OCI-LY7 (cell line): Measurements from ENCODE around the gene HGS. TPM values are rescaled to one million over a fixed set of nuclear protein-coding genes. Genes with fewer than 3 reads are reported as not detected.

Experiments
- BruUV-seq: library from RNA; stranded (reverse); fragments of 400-500 nt; replicated peaks from 2 replicates; lab custom pipeline; 2021; lab: Mats Ljungman, UMichigan
- CTCF ChIA-PET: fragments of 300-600 bp; sonication (Branson Sonifier 250); formaldehyde crosslinking; loops from one replicate; lab custom pipeline; 2022; ENCODE audit warnings: antibody characterized with exemption; ENCODE audit not compliant: unreplicated experiment; lab: Charles Lee
- POLR2A ChIA-PET: fragments of 300-600 bp; sonication (Branson Sonifier 250); formaldehyde crosslinking; loops from one replicate; lab custom pipeline; 2022; ENCODE audit warnings: antibody characterized with exemption; lab: Charles Lee
- DNase-seq: peaks from one replicate; pipeline ENCODE4 v3.0.0-alpha.2; 2015; ENCODE audit warnings: low spot score
- H2AFZ ChIP-seq: fragments of 200-600 bp; sonication (generic), shearing (Covaris generic); 2 replicates; pipeline ENCODE4 v1.6.1; 2014; ENCODE audit warnings: mild to moderate bottlenecking, antibody characterized with exemption, low read length, moderate library complexity
- H3K27ac ChIP-seq: fragments of 200-600 bp; sonication (generic); 2 replicates; pipeline ENCODE4 v1.5.1; 2014; ENCODE audit warnings: mixed run types, low read depth, mild to moderate bottlenecking, moderate library complexity, low read length, inconsistent platforms; ENCODE audit not compliant: poor library complexity, severe bottlenecking
- H3K36me3 ChIP-seq: fragments of 200-600 bp; sonication (generic); 2 replicates; pipeline ENCODE4 v1.6.1; 2014; ENCODE audit warnings: mild to moderate bottlenecking, antibody characterized with exemption, low read length, moderate library complexity, mixed read lengths; ENCODE audit not compliant: insufficient read depth
- H3K4me1 ChIP-seq: fragments of 200-600 bp; sonication (generic); 2 replicates; pipeline ENCODE4 v1.5.1; 2014; ENCODE audit warnings: mild to moderate bottlenecking, low read length; ENCODE audit not compliant: insufficient read depth, poor library complexity, severe bottlenecking
- H3K4me2 ChIP-seq: fragments of 200-600 bp; sonication (generic); 2 replicates; pipeline ENCODE4 v1.6.1; 2014; ENCODE audit warnings: mild to moderate bottlenecking, low read length
- H3K4me3 ChIP-seq: fragments of 200-600 bp; sonication (generic); 2 replicates; pipeline ENCODE4 v1.5.1; 2014; ENCODE audit warnings: mild to moderate bottlenecking, low read depth, low read length; ENCODE audit not compliant: poor library complexity, severe bottlenecking
- H3K79me2 ChIP-seq: fragments of 200-600 bp; sonication (generic); 2 replicates; pipeline ENCODE4 v1.6.1; 2016; ENCODE audit warnings: low read depth, mild to moderate bottlenecking, low read length, moderate library complexity, mixed read lengths; ENCODE audit not compliant: insufficient read depth
- H3K9me2 ChIP-seq: fragments of 200-600 bp; sonication (generic); 2 replicates; pipeline ENCODE4 v1.6.1; 2016; ENCODE audit warnings: mild to moderate bottlenecking, low read length, mixed read lengths; ENCODE audit not compliant: insufficient read depth
- H3K9me3 ChIP-seq: fragments of 200-600 bp; sonication (generic); 2 replicates; pipeline ENCODE4 v1.6.1; 2014; ENCODE audit warnings: mild to moderate bottlenecking, mixed run types, low read length, mixed read lengths
- H4K20me1 ChIP-seq: fragments of 200-600 bp; sonication (generic); 2 replicates; pipeline ENCODE4 v1.6.1; 2014; ENCODE audit warnings: mild to moderate bottlenecking, antibody characterized with exemption, low read length, moderate library complexity, mixed read lengths; ENCODE audit not compliant: insufficient read depth
- EZH2phosphoT487 ChIP-seq: fragments of 200-600 bp; sonication (generic); IDR thresholded peaks from 2 replicates; pipeline ENCODE4 v1.6.1; 2018; ENCODE audit warnings: low read depth, borderline replicate concordance, mild to moderate bottlenecking, mixed run types, antibody characterized with exemption, low read length, moderate library complexity, mixed read lengths
- intact Hi-C: fragments of 100-400 bp; cut with micrococcal nuclease; formaldehyde crosslinking; loops from one replicate; pipeline ENCODE4 v1.10.0; 2022; ENCODE audit not compliant: unreplicated experiment
- total RNA-seq, 2 experiments: library from RNA; depleted of rRNA in 1 of 2; stranded (reverse); fragments of >200 nt in 1 of 2; shearing (Covaris generic) in 1 of 2; gene quantifications; 2 replicates each; pipeline ENCODE4 v1.2.3, GENCODE V29; 2014 to 2022
- TF ChIP-seq, protein P1 (sequence below): fragments of 200-600 bp; sonication (generic); conservative IDR thresholded peaks from 2 replicates; pipeline ENCODE4 v1.5.1; 2014; ENCODE audit warnings: mild to moderate bottlenecking, antibody characterized with exemption, low read length, moderate library complexity, mixed read lengths

HGS gene
- total RNA-seq, 2 experiments from 2014 or later = 162 to 175 TPM

DNA sequence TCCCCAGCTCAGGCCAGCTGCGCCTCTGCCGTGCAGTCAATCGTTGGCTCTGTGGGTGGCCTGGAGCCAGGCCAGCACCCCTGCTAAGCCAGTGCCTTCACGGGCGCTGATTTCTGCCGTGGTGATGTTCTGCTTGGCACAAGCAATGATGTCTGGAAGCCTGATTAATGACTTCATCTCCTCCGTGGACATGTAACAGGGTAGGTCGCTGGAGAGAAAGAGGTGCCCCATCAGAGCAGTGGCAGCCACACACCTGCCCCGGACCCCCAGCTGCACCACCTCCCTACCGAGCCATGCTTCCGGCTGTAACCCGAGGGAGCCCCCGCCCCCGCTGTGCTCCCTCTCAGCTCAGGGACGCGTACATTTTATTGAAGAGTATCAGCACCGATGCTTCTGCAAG lies 2.1 kb upstream of the HGS start:
- peaks cover 43% of the 10 kb centered on the region for H3K79me2 ChIP-seq
- intact Hi-C loops = loop anchor here (5.0 kb wide), 2 partner anchors 164 to 416 kb away; partner anchors contain the start of gene FASN

DNA sequence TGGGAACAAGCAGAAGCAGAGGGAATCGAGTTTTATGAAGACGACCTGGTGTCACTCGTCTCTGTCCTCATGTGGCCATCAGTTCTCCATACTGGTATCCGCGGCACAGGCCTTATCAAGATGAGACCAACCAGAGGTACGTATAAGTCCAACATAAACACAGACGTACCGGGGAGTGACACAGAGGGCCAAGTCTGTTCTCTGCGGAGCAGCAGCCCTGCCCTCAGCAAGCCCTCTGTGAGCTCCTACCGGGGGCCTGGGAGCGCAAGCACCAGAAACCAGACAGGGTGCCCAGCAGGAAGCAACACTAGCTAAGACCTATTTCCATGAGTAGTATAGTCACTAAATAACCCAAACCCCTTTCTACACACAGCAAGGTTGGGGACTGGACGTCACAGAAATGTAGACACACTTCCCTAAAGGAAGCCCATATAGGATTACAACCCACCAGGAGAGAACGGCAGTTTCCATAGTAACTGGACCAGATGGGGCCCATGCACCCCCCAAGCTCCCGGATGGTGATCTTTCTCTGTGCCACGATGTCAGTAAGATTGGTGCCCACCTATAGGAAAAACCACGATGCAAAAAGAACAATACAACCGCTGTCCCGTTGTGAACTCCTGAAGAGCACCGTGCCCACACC lies 1.1 kb upstream of the HGS start:
- Histone ChIP-seq H3K4me2 (peak overlapping the region; percentile 93), H2AFZ (peak overlapping the region; percentile 24; the same call in 1 of the 2 replicates), H3K27ac (peak overlapping the region; percentile 29), H3K36me3 (peaks cover 33% of the 10 kb centered on the region), H3K9me2 (no peaks in the 10 kb centered on the region), H3K4me3 (peak overlapping the region; percentile 78), H4K20me1 (peaks cover 5% of the 10 kb centered on the region; the same call in 1 of the 2 replicates), H3K79me2 (peaks cover 43% of the 10 kb centered on the region), H3K9me3 (no peaks in the 10 kb centered on the region), H3K4me1 (peaks cover 23% of the 10 kb centered on the region)
- ChIA-PET CTCF (interaction anchor here (0.6 kb wide), 1 partner anchor 7 kb away, joined by 3 read pairs; no protein-coding TSS in a partner anchor), POLR2A (interaction anchor here (0.6 to 1.7 kb wide), 5 partner anchors 14 to 30 kb away, joined by 3 to 12 read pairs (median 6); partner anchors contain the start of genes CCDC137, MRPL12 and OXLD1)
- TF ChIP-seq, protein P1, sequence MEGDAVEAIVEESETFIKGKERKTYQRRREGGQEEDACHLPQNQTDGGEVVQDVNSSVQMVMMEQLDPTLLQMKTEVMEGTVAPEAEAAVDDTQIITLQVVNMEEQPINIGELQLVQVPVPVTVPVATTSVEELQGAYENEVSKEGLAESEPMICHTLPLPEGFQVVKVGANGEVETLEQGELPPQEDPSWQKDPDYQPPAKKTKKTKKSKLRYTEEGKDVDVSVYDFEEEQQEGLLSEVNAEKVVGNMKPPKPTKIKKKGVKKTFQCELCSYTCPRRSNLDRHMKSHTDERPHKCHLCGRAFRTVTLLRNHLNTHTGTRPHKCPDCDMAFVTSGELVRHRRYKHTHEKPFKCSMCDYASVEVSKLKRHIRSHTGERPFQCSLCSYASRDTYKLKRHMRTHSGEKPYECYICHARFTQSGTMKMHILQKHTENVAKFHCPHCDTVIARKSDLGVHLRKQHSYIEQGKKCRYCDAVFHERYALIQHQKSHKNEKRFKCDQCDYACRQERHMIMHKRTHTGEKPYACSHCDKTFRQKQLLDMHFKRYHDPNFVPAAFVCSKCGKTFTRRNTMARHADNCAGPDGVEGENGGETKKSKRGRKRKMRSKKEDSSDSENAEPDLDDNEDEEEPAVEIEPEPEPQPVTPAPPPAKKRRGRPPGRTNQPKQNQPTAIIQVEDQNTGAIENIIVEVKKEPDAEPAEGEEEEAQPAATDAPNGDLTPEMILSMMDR = no peak
- TF ChIP-seq EZH2phosphoT487 = no peak
- DNase-seq = no peak
- BruUV-seq = no TSS peak
- intact Hi-C loops = loop anchor here (1.0 to 5.0 kb wide), 4 partner anchors 15 to 415 kb away; partner anchors contain the start of genes FASN and MRPL12

More for the DNA sequence above, 2.1 kb upstream of the HGS start:
- ChIA-PET CTCF (no interaction called here), POLR2A (no interaction called here)
- Histone ChIP-seq H3K4me3 (no peak overlapping the region), H3K9me2 (no peaks in the 10 kb centered on the region), H3K27ac (no peak overlapping the region), H3K9me3 (no peaks in the 10 kb centered on the region), H2AFZ (no peak overlapping the region), H3K36me3 (peaks cover 23% of the 10 kb centered on the region), H3K4me1 (peaks cover 23% of the 10 kb centered on the region), H3K4me2 (no peak overlapping the region), H4K20me1 (peaks cover 5% of the 10 kb centered on the region; the same call in 1 of the 2 replicates)
- DNase-seq = no peak
- TF ChIP-seq EZH2phosphoT487 = no peak
- TF ChIP-seq, protein P1 = no peak
- BruUV-seq = no TSS peak
